Kidney epithelial cell (primary cell): ENCODE data around the gene ZNF432. TPM values are rescaled to one million over a fixed set of nuclear protein-coding genes. Genes with fewer than 3 reads are reported as not detected.

Experiments used
- DNase-seq: peaks from one replicate; pipeline ENCODE4 v3.0.0-alpha.2; 2010; ENCODE audit warnings: low read depth
- H3K27me3 ChIP-seq: 2 replicates; pipeline ENCODE4 v1.6.0; 2011; ENCODE audit warnings: low read length; ENCODE audit not compliant: control insufficient read depth, insufficient read depth
- H3K36me3 ChIP-seq: 2 replicates; pipeline ENCODE4 v1.5.1; 2011; ENCODE audit warnings: low read length; ENCODE audit not compliant: control insufficient read depth, insufficient read depth
- H3K4me3 ChIP-seq: 2 replicates; pipeline ENCODE4 v1.5.1; 2011; ENCODE audit warnings: low read depth, mild to moderate bottlenecking, control low read depth, low read length
- CTCF ChIP-seq: IDR thresholded peaks from 2 replicates; pipeline ENCODE4 v1.5.1; 2011; ENCODE audit warnings: mild to moderate bottlenecking, moderate library complexity, low read length, control low read depth, inconsistent platforms; ENCODE audit not compliant: insufficient read depth, poor library complexity, severe bottlenecking
- total RNA-seq: library from RNA; depleted of rRNA; stranded (reverse); fragments of >200 nt; gene quantifications from 2 replicates; pipeline ENCODE4 v1.2.3, GENCODE V29; 2015

Gene ZNF432
- total RNA-seq, 1 donor from 2014 or later: 4.3 TPM

- Histone ChIP-seq H3K27me3 (no peaks in the 10 kb centered on the region), H3K4me3 (no peak overlapping the region), H3K36me3 (peaks cover 2% of the 10 kb centered on the region)
- no peak for DNase-seq
- TF ChIP-seq CTCF: no peak
Measured at GRCh38 chr19:51993422-51993821, 55.2 kb downstream of the ZNF432 start.

GRCh38 chr19:51986309-51987291 lies 62.0 kb downstream of the ZNF432 start, which contains the start of gene ZNF350:
Gene ZNF350 (minus strand): TSS chr19:51986840. CDS start chr19:51974360, 12,480 bp downstream.
- no peaks in the 10 kb centered on the region for H3K36me3 ChIP-seq
- H3K4me3 ChIP-seq: peak within 1 kb of the TSS; percentile 81
- H3K27me3 ChIP-seq: no peaks in the 10 kb centered on the region
- no peak for TF ChIP-seq CTCF
- DNase-seq: peak; percentile 86

- TF ChIP-seq CTCF: no peak
- Histone ChIP-seq H3K4me3 (no peak overlapping the region), H3K27me3 (no peaks in the 10 kb centered on the region), H3K36me3 (no peaks in the 10 kb centered on the region)
- no peak for DNase-seq
Measured at GRCh38 chr19:51983361-51983760, 65.3 kb downstream of the ZNF432 start.

Other genes with a start within 250 kb of the ZNF432 start
- 4.0 and 10.2 TPM in 2 replicates for gene ZNF577, start 160.9 kb downstream of the ZNF432 start, total RNA-seq
- gene ZNF649, start 143.8 kb downstream of the ZNF432 start, total RNA-seq: 10.3 and 10.6 TPM in 2 replicates
- gene ZNF613, start 121.4 kb downstream of the ZNF432 start, total RNA-seq: 3.4 and 5.8 TPM in 2 replicates
- 6.6 and 10.4 TPM in 2 replicates for gene ZNF350, start 62.0 kb downstream of the ZNF432 start, total RNA-seq
- gene ZNF615, start 40.6 kb downstream of the ZNF432 start, total RNA-seq: 3.2 and 13.1 TPM in 2 replicates
- gene ZNF614, start 20.5 kb downstream of the ZNF432 start, total RNA-seq: 4.3 and 7.0 TPM in 2 replicates
- gene ZNF841, start 46.9 kb upstream of the ZNF432 start, total RNA-seq: 8.4 and 10.3 TPM in 2 replicates
- 4.6 and 12.9 TPM in 2 replicates for gene ZNF616, start 91.1 kb upstream of the ZNF432 start, total RNA-seq
- gene ZNF836, start 122.8 kb upstream of the ZNF432 start, total RNA-seq: 4.8 and 9.9 TPM in 2 replicates
- gene PPP2R1A, start 141.2 kb upstream of the ZNF432 start, total RNA-seq: 329 and 361 TPM in 2 replicates
- 7.3 and 15.0 TPM in 2 replicates for gene ZNF766, start 220.7 kb upstream of the ZNF432 start, total RNA-seq
- 8.0 and 11.0 TPM in 2 replicates for gene ZNF480, start 248.3 kb upstream of the ZNF432 start, total RNA-seq